ENCODE data around the gene AAMP. TPM values are rescaled to one million over a fixed set of nuclear protein-coding genes. Genes with fewer than 3 reads are reported as not detected.

The AAMP gene
- total RNA-seq, 2 donors from 2014 or later, result 61.5 to 114 TPM

DNA sequence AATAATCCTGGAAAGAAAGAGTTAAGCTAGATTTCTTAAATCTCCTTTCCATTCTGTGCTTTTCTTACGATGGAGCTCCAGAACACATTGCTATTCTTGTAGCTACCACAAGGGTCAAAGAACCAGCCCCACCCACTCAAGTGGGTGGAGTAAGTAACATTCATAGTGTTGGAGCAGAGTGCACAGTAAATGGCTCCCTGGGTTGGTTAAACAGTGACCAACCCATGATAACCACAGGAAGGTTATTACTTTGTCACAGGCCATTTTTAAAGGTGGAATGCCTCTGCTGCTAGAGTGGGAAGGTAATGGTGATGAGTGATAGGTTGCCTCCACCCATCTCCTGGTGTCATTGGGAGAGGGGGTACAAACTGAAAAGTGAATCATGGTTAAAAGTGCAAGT is 39.1 kb downstream of the AAMP start:
- no peak overlapping the region for H3K4me3 ChIP-seq
- peak; percentile 44 to 70 (median 56) for DNase-seq
- H3K27ac ChIP-seq, result peak overlapping the region; percentile 37 to 67 (median 40)
- TF ChIP-seq, protein P1, sequence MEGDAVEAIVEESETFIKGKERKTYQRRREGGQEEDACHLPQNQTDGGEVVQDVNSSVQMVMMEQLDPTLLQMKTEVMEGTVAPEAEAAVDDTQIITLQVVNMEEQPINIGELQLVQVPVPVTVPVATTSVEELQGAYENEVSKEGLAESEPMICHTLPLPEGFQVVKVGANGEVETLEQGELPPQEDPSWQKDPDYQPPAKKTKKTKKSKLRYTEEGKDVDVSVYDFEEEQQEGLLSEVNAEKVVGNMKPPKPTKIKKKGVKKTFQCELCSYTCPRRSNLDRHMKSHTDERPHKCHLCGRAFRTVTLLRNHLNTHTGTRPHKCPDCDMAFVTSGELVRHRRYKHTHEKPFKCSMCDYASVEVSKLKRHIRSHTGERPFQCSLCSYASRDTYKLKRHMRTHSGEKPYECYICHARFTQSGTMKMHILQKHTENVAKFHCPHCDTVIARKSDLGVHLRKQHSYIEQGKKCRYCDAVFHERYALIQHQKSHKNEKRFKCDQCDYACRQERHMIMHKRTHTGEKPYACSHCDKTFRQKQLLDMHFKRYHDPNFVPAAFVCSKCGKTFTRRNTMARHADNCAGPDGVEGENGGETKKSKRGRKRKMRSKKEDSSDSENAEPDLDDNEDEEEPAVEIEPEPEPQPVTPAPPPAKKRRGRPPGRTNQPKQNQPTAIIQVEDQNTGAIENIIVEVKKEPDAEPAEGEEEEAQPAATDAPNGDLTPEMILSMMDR (IDR thresholded peaks at IDR 0.05), result peak; percentile 6 to 60 (median 32)
- TF ChIP-seq POLR2A (IDR thresholded peaks at IDR 0.05), result no peak
- no peaks in the 10 kb centered on the region for H3K9me3 ChIP-seq
- 3 to 8% methylated on average over 1 of the region's 1 CpG for WGBS, 2 donors
- H3K4me1 ChIP-seq, result peaks cover 60% of the 10 kb centered on the region
- ATAC-seq, result peak; percentile 89
- peaks cover 0 to 4% of the 10 kb centered on the region in 2 donors for H3K36me3 ChIP-seq (replicated peaks in 1 of 2; ENCODE audit: insufficient read depth in 1 of 2, low read depth in 2 of 2)
- intact Hi-C loops (cut with DNase I), result no loop called here
- H3K27me3 ChIP-seq, result no peaks in the 10 kb centered on the region

DNA sequence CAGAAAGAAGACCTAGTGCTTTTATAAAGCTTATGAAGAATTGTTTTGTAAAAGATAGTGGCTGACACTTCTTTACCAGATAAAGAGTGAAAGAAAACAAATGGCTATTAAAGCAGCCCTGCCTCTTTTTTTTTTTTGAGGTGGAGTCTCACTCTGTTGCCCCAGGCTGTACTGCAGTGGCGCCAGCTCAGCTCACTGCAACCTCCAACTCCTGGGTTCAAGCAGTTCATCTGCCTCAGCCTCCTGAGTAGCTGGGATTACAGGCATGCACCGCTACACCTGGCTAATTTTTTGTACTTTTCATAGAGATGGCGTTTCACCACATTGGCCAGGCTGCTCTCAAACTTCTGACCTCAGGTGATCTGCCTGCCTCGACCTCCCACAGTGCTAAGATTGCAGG is 40.1 kb downstream of the AAMP start:
- DNase-seq (no peak), ATAC-seq (no peak)
- H3K4me3 ChIP-seq, result no peak overlapping the region
- TF ChIP-seq, protein P1 (IDR thresholded peaks at IDR 0.05), result no peak
- no peaks in the 10 kb centered on the region for H3K9me3 ChIP-seq
- peaks cover 0 to 1% of the 10 kb centered on the region in 2 donors for H3K36me3 ChIP-seq (replicated peaks in 1 of 2; ENCODE audit: insufficient read depth in 1 of 2, low read depth in 2 of 2)
- H3K27ac ChIP-seq, result peak overlapping the region in 3 of 4 donors; percentile 6 to 67 (median 33)
- intact Hi-C loops (cut with DNase I), result no loop called here
- peaks cover 52% of the 10 kb centered on the region for H3K4me1 ChIP-seq
- no peaks in the 10 kb centered on the region for H3K27me3 ChIP-seq
- 71 to 81% methylated on average over 4 of the region's 4 CpGs for WGBS, 2 donors

- intact Hi-C loops (cut with DNase I), result no loop called here
- H3K27me3 ChIP-seq, result no peaks in the 10 kb centered on the region
- peaks cover 0 to 1% of the 10 kb centered on the region in 2 donors for H3K36me3 ChIP-seq (replicated peaks in 1 of 2; ENCODE audit: insufficient read depth in 1 of 2, low read depth in 2 of 2)
- DNase-seq, result peak in 1 of 4 donors; percentile 27
- ATAC-seq, result no peak
- no peak overlapping the region for H3K4me3 ChIP-seq
- WGBS, 2 donors, result 24 to 25% methylated on average over 3 of the region's 3 CpGs
- TF ChIP-seq POLR2A (IDR thresholded peaks at IDR 0.05), result no peak
- TF ChIP-seq, protein P1 (IDR thresholded peaks at IDR 0.05), result no peak
- H3K27ac ChIP-seq, result peak overlapping the region in 3 of 4 donors; percentile 10 to 67 (median 13)
- no peaks in the 10 kb centered on the region for H3K9me3 ChIP-seq
- peaks cover 46% of the 10 kb centered on the region for H3K4me1 ChIP-seq
Measured at GRCh38 chr2:218229239-218229638, 40.7 kb downstream of the AAMP start.

DNA sequence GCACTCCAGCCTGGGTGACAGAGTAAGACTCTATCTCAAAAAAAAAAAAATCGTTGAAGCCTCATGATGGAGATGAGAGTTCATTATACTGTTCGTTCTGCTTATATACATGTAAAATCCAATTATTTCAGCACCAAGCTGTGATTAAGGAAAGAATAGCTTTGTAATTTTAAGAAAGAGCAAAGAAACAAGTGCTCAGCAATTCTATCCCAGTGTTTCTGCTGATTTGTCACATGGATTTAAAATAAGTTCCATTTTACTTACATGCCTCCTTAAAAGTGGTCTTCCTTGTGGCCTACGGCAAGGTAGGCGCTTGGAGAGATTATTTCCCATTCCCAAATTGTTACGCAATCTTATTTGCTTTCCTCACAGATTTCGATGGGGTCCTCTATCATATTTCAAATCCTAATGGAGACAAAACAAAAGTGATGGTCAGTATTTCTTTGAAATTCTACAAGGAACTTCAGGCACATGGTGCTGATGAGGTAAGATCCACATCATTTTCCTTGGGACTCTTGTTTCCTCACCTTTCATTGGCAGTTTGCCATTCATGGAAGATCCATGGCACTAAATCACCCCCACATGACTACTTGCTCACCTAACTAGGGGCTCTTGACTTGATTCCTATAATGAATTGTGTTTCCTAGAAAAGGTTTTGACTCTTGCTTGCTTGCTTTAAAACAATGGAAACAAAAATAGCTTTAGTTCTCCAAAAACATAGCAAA is 41.4 kb downstream of the AAMP start:
- Histone ChIP-seq H3K36me3 (replicated peaks in 1 of 2; ENCODE audit: insufficient read depth in 1 of 2, low read depth in 2 of 2) (peaks cover 0 to 1% of the 10 kb centered on the region in 2 donors), H3K9me3 (no peaks in the 10 kb centered on the region), H3K27ac (peak overlapping the region in 3 of 4 donors; percentile 10 to 67 (median 13)), H3K4me1 (peaks cover 39% of the 10 kb centered on the region), H3K27me3 (no peaks in the 10 kb centered on the region), H3K4me3 (no peak overlapping the region)
- ATAC-seq (no peak), DNase-seq (no peak)
- TF ChIP-seq, protein P1 (IDR thresholded peaks at IDR 0.05), result no peak
- no peak for TF ChIP-seq POLR2A (IDR thresholded peaks at IDR 0.05)
- intact Hi-C loops (cut with DNase I), result no loop called here
- 47 to 52% methylated on average over 6 of the region's 6 CpGs for WGBS, 2 donors

- H3K27me3 ChIP-seq, result no peaks in the 10 kb centered on the region
- TF ChIP-seq, protein P1 (IDR thresholded peaks at IDR 0.05), result no peak
- TF ChIP-seq POLR2A (IDR thresholded peaks at IDR 0.05), result no peak
- H3K9me3 ChIP-seq, result no peaks in the 10 kb centered on the region
- peaks cover 51% of the 10 kb centered on the region for H3K4me1 ChIP-seq
- DNase-seq (no peak), ATAC-seq (no peak)
- H3K4me3 ChIP-seq, result no peak overlapping the region
- 83 to 96% methylated on average over 3 of the region's 3 CpGs for whole genome bisulfite sequencing, 2 donors
- intact Hi-C loops (cut with DNase I), result no loop called here
- H3K27ac ChIP-seq, result no peak overlapping the region
- H3K36me3 ChIP-seq (replicated peaks in 1 of 2; ENCODE audit: insufficient read depth in 1 of 2, low read depth in 2 of 2), result peaks cover 0 to 1% of the 10 kb centered on the region in 2 donors
Measured at GRCh38 chr2:218226903-218227302, 43.0 kb downstream of the AAMP start.
